Stomach (tissue), 4 donors: ENCODE data around the gene SPR.

Source experiments
- CTCF ChIP-seq, 7 experiments: fragments of 450-650 bp in 4 of 7; fragments of 200-600 bp in 3 of 7; sonication (generic) in 3 of 7; IDR thresholded peaks; one replicate each; pipeline ENCODE4 v1.5.1; 2016 to 2019; ENCODE audit warnings: antibody characterized with exemption in 7 of 7, control low read depth in 2 of 7, mild to moderate bottlenecking in 1 of 7
- POLR2A ChIP-seq, 4 donors: fragments of 450-650 bp; IDR thresholded peaks; one replicate each; pipeline ENCODE4 v1.6.1; 2016; ENCODE audit warnings: antibody characterized with exemption in 4 of 4, control low read depth in 2 of 4, mild to moderate bottlenecking in 1 of 4, moderate library complexity in 1 of 4

- no peak for TF ChIP-seq CTCF (IDR thresholded peaks at IDR 0.05)
- no peak for TF ChIP-seq POLR2A (IDR thresholded peaks at IDR 0.05)
These were observed 36.7 kb downstream of the SPR start for GRCh38 chr2:72923833-72924352.
